ENCODE results near the gene KRTAP10-2.

KRTAP10-2 gene

DNA sequence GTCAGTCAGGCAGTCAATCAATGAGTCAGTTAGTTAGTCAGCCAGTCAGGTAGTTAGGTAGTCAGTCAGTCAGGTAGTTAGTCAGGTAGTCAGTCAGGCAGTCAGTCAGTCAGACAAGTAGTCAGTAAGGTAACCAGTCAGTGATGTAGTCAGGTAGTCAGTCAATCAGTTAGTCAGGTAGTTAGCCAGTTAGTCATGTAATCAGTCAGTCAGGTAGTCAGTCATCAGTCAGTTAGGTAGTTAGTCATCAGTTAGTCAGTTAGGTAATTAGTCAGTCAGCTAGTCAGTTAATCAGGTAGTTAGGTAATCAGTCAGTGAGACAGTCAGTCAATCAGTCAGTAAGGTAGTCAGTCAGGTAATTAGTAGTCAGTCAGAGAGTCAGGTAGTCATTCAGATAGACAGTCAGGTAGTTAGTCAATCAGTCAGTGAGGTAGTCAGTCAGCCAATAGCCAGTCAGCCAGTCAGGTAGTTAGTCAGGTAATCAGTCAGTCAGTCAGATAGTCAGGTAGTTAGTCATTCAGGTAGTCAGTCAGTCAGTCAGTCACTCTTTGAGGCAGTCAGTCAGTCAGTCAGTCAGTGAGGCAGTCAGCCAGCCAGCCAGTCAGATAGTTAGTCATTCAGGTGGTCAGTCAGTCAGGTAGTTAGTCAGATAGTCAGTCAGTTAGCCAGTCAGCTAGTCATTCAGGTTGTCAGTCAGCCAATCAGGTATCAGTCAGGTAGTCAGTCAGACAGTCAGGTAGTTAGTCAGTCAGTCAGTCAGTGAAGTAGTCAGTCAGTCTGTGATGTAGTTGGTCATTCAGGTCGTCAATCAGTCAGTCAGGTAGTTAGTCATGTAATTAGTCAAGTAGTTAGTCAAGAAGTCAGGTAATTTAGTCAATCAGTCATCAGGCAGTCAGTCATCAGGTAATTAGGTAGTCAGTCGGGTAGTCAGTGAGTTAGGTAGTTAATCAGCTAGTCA, 26.6 kb downstream of the KRTAP10-2 start:
- no peak for DNase-seq

DNA sequence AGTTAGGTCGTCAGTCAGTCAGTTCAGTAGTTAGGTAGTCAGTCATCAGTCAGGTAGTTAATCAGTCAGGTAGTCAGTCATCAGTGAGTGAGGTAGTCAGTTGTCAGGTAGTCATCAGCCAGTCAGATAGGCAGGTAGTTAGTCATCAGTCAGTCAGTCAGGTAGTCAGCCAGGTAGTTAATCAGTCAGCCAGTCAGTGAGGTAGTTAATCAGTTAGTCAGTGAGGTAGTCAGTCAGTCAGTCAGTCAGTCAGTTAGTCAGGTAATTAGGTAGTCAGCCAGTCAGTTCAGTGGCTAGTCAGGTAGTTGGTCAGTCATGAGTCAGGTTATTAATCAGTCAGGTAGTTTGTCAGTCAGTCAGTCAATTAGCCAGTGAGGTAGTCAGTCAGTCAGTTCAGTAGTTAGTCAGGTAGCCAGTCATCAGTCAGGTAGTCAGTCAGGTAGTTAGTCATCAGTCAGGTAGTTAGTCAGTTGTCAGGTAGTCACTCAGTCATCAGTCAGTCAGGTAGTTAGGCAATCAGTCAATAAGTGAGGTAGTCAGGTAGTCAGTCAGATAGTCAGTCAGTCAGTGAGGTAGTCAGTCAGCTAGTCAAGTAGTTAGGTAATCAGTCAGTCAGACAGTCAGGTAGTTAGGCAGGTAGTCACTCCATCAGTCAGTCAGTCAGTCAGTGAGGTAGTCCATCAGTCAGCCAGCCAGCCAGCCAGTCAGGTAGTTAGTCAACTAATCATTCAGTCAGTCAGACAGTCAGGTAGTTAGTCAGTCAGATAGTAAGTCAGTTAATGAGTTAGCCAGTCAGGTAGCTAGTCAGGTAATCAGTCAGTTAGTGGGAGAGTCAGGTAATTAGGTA, 27.5 kb downstream of the KRTAP10-2 start:
- no peak for DNase-seq

DNA sequence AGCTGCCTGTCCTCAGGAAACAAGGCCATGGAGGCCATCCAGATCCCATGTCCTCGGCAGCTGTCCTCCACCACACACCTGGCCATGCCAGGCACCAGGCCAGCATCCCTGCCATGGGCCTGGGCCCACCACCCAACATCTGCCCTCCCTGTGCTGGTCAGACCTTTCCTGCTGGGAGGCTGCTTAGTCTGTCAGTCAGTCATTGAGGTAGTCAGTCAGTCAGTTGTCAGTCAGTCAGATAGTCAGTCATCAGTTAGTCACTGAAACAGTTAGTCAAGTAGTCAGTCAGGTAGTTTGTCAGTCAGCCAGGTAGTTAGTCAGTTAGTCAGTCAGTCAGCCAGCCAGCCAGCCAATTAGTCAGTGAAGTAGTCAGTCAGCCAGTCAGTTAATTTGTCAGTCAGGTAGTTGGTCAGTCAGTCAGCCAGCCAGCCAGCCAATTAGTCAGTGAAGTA, 28.5 kb downstream of the KRTAP10-2 start:
- DNase-seq, result no peak

DNA sequence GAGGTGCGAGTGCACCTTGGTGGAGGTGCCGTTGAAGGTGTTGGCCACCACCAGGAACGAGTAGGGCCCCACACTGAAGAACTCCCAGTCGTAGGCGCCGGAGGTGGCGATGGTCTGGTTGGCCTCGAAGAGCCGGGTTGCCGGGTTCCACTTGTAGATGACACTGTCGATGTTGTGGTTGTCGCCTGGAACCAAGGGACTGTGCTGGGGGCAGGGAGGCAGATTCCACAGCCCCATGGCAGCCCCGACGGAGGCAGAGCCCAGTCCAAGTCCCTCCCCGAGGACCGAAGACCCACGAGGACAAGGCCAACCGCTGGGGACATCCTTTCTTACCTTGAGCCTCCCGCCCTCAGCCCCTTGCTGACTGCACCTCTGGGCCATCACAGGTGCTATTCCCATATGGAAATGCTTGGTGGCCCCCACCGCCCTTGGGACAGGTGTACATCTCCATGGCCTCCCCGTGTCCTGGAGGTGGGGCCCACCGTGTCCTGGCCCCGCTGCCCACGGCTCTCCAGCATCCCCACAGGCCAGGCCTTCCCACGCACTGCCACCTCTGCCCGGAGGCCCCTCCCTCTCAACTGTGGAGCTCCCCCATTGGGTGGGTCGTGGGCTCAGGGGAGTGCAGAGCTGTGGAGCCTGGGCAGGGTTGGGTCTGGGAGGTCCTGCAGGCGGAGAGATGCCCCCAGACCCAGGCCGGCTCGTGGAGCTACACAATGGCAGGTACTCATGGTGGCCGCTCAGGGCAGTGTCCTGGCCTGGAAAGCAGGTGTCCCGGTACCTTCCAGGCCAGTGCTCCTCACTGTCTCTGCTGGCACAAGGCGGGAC, 29.2 kb downstream of the KRTAP10-2 start:
- DNase-seq, result no peak

DNA sequence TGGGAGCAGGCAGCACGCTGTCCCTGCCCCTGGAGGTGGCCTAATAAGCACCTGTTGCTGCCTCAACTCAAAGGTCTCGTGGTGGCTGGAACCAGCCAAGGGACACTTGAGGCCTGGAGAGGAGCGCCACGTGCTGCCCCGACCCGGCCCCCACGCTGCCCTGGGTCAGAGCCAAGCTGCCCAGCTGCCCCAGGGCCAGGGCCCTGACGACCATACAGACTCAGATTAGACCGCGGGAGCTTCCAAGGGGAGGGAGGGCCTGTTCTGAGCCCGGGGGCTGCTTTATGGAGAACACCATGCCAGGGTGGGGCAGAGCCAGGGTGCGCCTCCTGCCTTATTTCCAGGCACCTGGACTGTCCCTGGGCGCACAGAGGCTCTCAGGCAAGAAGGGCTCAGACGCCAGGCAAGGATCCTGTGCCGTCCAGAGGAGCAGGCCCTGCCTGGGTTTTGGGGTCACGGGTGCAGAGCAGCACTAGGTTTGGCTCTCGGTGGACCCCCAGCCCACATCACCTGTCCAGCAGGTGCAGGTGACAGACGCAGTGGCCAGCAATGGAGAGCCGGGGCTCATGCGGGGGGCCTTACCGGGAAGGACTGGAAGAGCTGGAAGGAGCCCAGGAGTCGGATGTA, 29.9 kb downstream of the KRTAP10-2 start:
- no peak for DNase-seq

DNA sequence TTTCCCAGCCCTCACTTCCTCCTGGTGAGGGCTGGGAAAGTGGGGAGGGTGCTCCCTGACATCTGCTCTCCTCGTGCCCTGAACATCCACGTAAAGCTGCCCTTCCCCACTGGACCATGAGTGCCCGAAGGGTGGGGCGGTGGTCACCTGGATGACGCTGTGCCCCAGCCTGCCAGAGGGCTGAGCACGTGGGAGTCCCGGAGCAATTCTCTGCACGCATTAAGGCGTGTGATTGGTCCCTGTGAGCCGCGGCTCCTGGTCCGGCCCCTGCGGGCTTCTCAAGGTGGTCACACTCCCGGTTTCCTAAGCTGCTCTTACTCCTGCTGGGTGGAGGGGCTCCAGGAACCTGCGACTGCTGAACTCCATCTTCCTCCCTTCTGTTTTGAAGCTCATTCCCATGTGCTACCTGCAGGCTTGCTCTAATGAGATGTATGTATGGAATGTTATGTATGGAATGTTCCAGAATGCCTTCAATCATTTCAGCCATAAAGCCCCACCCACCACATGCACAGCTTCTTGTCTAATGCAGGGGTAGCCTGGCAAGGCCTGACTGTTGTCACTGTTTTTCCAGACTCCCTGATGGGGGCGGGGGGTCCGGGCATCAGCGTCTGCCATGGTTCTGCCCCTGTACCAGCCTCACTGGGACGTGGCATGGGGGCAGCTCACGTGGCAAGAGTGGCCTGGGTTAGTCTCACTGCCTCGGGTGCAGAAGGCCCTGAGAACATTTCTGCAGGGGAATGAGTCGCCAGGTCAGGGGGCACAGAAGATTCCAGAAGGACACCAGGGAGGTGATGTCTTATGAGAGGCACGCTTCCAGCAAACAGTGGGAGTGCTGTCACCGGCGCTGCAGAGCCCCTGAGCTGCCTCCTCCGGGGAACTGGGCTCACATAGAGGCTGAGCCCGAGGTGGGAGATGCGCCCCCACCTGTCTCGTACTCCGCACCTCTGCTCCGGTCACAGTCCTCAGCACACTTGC, 30.7 kb downstream of the KRTAP10-2 start:
- DNase-seq, result no peak

DNA sequence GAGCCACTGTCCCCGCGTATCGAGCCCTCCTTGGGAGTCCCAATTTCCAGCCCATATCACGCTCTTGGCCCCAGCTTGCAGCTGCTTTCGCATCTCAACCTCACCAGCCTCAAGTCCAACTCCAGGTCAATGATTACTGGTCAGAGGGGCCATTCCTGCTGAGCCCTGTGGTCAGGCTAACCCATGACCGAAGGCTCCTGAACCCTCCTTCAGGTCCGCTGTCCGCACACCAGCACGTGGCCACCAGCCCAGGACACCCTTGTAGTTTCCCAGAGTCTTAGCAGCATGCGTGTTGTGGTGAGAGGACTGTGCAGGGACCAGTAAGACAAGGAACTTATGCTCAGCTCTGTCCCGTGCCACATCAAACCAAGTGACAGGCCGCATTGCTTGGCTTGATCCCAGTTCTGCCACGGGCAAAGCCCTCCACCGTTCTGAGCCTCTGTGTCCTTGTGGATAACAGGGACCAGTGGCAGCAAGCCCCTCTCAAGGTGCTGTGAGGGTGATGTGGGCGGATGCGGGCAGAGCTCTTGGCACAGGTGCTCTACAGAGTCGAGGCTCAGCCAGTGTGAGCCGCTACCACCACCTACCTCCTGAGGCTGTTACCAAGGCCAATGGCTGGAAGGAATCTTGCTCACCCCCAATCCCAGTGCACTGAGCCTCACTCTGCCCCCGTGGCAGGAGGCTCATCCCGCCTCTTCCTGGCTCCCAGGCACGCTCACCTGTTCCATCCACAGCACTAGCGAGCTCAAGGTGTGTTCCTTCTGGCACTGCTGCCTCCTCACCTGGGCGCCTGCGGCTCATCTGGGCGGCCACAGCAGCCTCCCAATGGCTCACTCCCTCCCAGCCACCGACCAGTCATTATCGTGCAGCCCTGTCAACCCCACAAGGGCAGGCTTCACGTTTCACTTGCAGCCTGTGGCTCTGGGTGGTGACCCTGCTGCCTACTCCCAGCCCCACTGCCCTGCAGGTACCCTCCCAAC, 31.7 kb downstream of the KRTAP10-2 start:
- DNase-seq, result no peak

DNA sequence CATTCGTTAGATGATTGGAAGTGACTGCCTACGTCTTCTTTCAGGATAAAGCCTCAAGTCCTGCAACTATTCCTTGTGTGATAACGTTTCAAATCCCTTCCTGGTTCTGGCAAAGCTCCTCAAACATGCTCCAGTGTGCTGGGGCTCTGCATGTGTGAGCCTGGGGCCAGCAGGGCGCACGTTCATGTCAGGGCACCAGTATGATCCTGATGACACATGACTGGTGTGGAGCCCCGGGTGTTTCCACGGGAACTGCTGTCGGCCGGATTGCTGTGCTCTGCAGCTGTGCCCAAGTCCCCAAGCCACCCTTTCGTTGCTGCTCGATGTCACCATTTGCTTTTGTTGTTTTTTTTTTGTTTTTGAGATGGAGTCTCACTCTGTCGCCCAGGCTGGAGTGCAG, 32.6 kb downstream of the KRTAP10-2 start:
- no peak for DNase-seq

DNA sequence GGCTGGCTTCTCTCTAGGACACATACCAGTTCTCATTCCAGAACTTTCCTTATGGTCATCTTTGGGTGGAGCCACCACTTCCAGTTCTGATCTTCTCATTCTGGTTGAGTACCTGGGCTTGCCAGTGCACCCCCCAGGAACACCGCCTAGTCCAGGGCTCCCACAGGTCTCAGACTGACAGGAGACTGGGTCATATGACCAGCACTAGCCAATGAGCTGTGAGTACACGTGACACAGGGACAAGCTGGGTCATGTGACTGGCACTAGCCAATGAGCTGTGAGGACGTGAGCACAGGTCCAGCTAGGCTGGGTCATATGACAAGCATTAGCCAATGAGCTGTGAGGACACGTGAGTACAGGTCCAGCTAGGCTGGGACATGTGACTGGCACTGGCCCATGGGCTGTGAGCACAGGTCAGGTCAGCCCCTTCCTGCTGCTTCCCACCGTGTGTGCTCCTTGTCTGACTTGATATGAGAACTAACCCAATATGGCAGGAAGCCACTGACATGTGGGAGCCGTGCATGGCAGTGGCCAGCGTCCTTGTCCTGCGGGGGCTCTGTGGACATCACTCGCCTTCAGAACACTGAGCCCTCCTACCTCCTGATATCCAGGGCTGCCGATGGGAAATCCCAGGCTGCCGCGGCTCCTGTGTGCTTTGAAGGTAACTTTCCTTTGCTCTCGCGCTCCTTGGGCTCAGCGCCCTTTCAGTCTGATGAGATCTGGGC, 34.0 kb downstream of the KRTAP10-2 start:
- no peak for DNase-seq

DNA sequence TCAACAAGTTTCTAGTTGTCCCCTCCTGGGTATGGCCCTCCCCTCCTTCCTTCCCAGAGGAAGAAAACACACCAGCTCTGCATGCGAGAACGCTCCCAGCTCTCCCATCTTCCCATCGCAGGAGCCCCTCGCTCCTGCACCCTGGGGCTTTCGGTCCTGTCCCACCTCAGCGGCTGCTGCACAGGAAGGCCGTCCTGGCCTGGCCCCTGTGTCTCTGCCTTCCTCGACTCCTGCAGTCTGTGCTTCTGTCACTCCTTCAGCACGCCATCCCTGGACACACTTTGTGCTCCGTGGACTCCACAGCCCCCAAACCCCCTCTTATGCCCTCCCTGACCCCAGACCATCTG, 34.5 kb downstream of the KRTAP10-2 start:
- no peak for DNase-seq

DNA sequence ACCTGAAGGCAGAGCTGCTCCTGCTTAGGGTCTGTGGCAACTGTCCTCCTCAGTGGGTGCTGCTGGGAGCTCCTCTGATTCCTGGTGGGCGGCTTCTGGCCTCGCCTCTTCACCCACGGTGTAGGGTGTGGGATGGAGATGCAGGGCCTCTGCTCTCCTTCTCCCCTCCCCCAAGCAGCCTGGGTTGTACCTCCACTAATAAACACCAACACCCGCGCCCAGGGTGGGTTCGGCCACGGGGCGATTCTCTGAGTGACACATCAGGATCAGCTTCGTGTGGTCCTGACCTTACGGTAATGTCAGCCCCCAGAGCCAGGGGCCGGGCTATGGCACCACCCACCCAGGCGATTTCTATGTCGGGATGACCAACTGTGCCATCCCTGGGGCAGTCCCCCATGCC, 35.0 kb downstream of the KRTAP10-2 start:
- DNase-seq, result no peak

DNA sequence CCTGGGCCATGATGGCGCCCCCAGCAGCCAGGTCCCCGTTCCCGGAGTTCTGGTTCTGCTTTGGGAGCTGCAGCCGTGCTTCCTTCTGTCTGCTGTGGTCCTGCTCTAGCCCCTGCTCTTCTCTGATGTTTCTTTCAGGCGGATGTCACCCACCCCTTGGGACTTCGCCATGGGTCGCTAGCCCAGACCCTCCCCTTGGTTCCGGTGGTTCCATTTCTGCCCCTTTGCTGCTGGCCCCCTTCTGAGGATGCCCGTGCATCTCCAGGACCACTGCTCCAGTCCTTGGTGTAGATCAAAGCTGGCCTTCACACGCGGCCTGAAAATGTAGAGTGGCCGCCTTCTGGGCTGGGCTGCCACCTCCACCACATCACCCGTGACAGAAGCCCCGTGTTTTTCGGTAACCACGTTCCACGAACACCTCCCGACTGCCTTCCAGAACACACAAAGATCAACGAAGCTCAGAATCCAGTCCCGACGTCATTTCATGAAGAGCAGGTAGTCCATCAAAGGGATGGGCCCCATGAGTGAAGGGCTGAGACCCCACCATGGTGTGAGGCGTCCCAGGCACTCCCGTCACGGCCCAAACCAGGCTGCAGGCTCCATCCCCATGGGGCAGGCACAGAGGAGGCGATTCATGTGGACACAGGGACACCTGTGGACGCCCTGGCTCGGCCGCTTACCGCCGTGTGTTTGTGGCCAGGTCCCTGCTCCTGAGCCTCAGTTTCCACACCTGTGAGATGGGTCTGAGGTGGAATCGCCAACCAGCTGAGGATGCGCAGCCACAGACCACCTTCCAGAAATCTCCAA, 35.7 kb downstream of the KRTAP10-2 start:
- DNase-seq, result no peak

DNA sequence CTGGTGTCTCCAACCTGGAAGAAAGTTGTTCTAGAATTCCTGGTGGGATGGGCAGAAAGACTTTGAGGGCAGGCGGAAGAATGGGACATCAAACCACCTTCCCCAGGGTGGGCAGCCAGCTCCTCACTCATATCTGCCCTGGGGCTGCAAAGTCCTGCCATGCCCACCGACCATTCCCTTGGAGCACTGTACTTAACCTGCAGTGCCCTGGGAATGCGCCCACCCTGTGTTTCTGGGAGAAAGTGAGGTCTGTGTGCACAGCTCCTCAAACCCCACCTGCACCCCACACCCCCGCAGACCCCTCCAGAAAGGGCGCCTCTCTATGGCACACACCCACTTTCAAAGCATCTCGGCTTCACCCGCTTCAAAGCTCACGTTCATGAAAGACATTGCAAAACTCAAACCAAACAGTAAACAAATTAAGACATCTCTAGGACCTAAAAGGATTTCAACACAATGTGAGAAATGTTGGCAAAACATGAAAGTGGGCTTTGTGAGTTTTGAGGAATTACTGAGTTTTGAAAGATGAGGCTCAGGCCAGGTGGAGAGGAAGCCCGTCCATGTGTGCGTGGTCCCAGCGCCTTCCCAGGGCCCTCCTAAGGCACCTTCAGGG, 36.5 kb downstream of the KRTAP10-2 start:
- DNase-seq, result no peak

DNA sequence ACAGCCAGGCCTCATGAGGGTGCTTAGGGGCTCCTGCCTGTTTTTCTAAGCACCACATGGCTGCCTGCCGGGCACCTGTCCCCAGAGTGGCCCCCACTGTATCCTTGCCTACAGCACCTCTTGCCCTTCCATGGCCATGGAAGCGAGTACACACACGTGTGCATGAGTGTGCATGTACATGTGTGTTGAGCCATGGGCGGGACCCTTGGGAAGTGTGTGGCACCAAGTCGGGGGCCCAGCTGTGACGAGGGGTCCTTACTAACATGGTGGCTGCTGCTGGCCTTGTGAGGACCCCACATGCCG, 37.1 kb downstream of the KRTAP10-2 start:
- no peak for DNase-seq

DNA sequence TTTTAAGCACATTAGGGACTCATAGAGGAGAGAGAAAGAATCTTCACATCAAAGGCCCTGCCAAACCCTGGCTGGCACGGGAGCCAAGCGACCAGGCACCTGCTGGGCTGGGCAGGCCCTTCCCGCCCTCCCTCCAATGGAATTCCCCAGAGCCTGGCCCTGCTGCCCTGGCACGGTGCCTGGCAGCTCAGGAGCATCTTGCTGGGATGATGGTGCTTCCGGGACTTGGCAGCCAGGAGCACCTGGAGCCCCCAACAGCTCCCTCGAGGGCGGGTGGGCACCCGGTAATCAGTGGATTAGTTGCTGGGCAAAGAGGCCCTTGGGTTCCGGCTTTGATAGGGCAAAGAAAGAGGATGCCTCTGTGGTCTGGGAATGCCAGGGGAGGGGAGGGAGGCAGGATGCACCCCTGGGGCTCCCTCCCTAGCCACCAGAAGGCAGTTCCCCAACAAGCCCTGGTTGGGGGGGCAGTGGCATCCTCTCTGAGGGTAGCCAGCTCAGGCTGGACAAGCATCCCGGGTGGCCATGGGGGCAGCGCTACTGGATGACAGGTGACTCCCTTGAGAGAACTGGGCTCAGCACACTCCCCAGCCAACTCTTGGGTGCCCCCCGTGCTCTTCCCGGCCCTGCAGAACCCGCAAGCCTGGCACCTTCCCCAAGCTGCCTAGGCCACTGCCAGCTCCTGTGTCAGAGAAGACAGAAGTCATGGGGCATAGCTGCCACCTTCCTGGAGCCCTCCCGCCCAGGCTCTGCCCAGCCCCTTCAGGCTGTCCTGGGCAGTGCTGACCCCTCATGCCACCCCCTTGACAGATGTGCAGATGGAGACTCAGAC, 37.7 kb downstream of the KRTAP10-2 start:
- no peak for DNase-seq

DNA sequence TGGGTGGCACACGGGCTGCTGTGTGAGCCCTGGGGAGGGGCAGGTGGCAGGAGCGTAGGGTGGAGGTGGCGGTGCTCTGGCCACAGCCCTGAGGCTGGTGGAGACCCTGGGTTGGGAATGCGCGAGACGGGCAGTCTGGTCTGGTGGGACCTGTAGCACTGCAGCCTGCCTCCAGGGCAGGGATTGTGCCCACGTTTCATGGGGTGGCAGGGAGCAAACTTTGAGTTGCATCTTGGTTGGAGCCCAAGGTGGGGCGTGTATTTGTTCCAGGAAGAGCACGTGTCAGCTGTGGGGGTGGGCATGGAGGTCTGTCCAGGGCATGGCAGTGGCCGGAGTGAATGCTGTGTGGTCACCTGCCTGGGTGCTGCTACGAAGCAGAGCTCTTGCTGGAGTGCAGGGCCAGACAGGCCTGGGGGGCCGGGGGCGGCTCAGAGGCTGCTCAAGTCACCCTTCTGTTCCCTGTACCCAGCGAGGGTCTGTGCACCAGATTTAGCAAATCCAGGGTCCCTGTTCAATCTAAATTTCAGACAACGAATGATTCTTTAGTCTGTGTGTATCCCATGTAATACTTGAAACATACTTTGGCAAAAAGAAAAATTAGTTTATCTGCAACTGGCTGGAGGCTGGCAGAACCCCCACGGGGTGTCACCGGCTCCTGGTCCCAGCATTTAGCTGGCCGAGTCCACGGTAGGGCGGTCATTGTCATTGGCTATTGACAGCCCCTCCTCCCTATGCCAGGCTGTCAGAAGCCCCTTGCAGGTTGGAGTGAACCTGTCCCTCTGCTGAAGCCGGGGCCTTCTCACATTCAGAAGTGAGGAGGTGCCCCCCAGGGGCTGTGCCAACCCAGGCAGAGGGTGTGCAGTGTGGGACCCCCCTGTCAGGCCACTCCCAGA, 38.6 kb downstream of the KRTAP10-2 start:
- DNase-seq, result no peak
